HEK293T (cell line): Measurements from ENCODE around the gene ECT2L.
"Not testable (repeated sequence)": the region's sequence is repeated elsewhere in the genome, so short reads cannot be mapped to it uniquely, and the experiment has no call there.

Experiments used
- CTCF ChIA-PET: fragments of 350-600 bp; formaldehyde crosslinking; extraction: SDS; loops from one replicate; lab custom pipeline; 2021; ENCODE audit warnings: antibody characterized with exemption, inconsistent platforms; lab: Yijun Ruan, JAX
- POLR2A ChIA-PET: fragments of 350-600 bp; formaldehyde crosslinking; extraction: SDS; loops from one replicate; lab custom pipeline; 2020; ENCODE audit warnings: antibody characterized with exemption, inconsistent platforms; lab: Yijun Ruan, JAX
- DNase-seq: peaks from one replicate; pipeline ENCODE4 v3.0.0; 2012; ENCODE audit warnings: mixed read lengths; ENCODE audit errors: extremely low spot score
- ARNT ChIP-seq: fragments of 450-650 bp; IDR thresholded peaks from 2 replicates; pipeline ENCODE4 v1.6.1; 2017; ENCODE audit warnings: mild to moderate bottlenecking
- BHLHE40 ChIP-seq: fragments of 450-650 bp; IDR thresholded peaks from 2 replicates; pipeline ENCODE4 v1.6.1; 2016; ENCODE audit warnings: mild to moderate bottlenecking, moderate library complexity, borderline replicate concordance
- CTBP1 ChIP-seq: fragments of 450-650 bp; IDR thresholded peaks from 2 replicates; pipeline ENCODE4 v1.6.1; 2016; ENCODE audit warnings: borderline replicate concordance
- ELF4 ChIP-seq: fragments of 450-650 bp; IDR thresholded peaks from 2 replicates; pipeline ENCODE4 v1.6.1; 2017; ENCODE audit warnings: antibody characterized with exemption
- FOXA1 ChIP-seq: fragments of 450-650 bp; IDR thresholded peaks from 2 replicates; pipeline ENCODE4 v1.6.1; 2016; ENCODE audit warnings: mild to moderate bottlenecking
- FOXK2 ChIP-seq: fragments of 450-650 bp; IDR thresholded peaks from 2 replicates; pipeline ENCODE4 v1.6.1; 2016; ENCODE audit warnings: mild to moderate bottlenecking
- FOXM1 ChIP-seq: fragments of 450-650 bp; IDR thresholded peaks from 2 replicates; pipeline ENCODE4 v1.6.1; 2017; ENCODE audit warnings: mild to moderate bottlenecking, borderline replicate concordance
- HDGF ChIP-seq: fragments of 450-650 bp; IDR thresholded peaks from 2 replicates; pipeline ENCODE4 v1.6.1; 2017; ENCODE audit warnings: antibody characterized with exemption, borderline replicate concordance
- L3MBTL2 ChIP-seq: fragments of 450-650 bp; conservative IDR thresholded peaks from 2 replicates; pipeline ENCODE4 v1.6.1; 2016; ENCODE audit warnings: mild to moderate bottlenecking
- LEF1 ChIP-seq: fragments of 450-650 bp; IDR thresholded peaks from 2 replicates; pipeline ENCODE4 v1.6.1; 2017; ENCODE audit warnings: mild to moderate bottlenecking, borderline replicate concordance
- NFRKB ChIP-seq: fragments of 450-650 bp; IDR thresholded peaks from 2 replicates; pipeline ENCODE4 v1.6.1; 2016; ENCODE audit warnings: mild to moderate bottlenecking, moderate library complexity
- SP1 ChIP-seq: fragments of 450-650 bp; IDR thresholded peaks from 2 replicates; pipeline ENCODE4 v1.6.1; 2017
- SUZ12 ChIP-seq: fragments of 450-650 bp; IDR thresholded peaks from 2 replicates; pipeline ENCODE4 v1.6.1; 2016; ENCODE audit warnings: mild to moderate bottlenecking
- TARDBP ChIP-seq: fragments of 450-650 bp; IDR thresholded peaks from 2 replicates; pipeline ENCODE4 v1.6.1; 2016
- ZNF384 ChIP-seq: fragments of 450-650 bp; IDR thresholded peaks from 2 replicates; pipeline ENCODE4 v1.6.1; 2016
- TF ChIP-seq, protein P1 (sequence below): fragments of 450-650 bp; IDR thresholded peaks from 2 replicates; pipeline ENCODE4 v1.6.1; 2016

Gene ECT2L

DNA sequence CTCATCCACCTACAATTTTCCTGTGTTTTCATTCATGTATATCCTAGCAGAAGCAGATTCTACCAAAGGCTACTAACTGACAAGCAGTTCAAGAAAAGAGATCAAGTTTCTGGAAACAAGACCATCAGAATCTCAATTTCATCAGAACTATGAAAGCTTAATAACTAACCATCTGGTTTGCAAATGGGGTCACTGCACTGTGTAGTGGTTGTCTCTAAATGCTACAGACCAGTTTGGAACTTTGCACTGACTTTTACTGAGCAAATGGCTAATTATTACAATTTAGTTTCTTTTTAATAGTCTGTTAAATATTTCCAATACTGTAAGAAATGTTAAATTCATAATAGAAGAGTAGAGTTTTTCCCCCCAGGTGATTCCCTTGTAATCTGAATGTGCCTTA lies 127.7 kb downstream of the ECT2L start:
- POLR2A ChIA-PET, result no interaction called here
- CTCF ChIA-PET, result no interaction called here
- DNase-seq, result no peak

DNA sequence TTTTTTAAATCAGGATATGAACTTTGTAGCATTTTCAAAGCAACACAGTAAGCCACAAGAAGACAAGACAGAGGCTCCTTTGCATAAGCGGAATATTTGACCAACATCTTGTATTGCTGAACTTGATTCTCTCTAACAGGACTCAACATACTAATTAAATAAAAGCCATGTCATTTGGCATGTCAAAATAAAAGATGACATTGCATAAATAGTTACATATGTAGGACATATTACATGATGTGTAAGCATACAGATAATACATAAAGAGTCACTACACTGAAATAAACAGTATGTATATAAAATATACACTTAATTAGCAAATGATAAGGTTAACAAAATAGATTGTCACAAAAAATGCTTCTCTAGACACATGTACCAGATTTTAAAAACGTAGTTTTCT lies 129.9 kb downstream of the ECT2L start:
- ChIA-PET CTCF (no interaction called here), POLR2A (no interaction called here)
- no peak for DNase-seq
- TF ChIP-seq SP1 (no peak), HDGF (no peak), LEF1 (no peak), ARNT (no peak), CTBP1 (no peak), ELF4 (no peak), FOXA1 (no peak), SUZ12 (no peak), BHLHE40 (no peak), FOXK2 (no peak)

More for the DNA sequence above, 127.7 kb downstream of the ECT2L start:
- TF ChIP-seq ELF4 (no peak), L3MBTL2 (no peak), ARNT (no peak)

DNA sequence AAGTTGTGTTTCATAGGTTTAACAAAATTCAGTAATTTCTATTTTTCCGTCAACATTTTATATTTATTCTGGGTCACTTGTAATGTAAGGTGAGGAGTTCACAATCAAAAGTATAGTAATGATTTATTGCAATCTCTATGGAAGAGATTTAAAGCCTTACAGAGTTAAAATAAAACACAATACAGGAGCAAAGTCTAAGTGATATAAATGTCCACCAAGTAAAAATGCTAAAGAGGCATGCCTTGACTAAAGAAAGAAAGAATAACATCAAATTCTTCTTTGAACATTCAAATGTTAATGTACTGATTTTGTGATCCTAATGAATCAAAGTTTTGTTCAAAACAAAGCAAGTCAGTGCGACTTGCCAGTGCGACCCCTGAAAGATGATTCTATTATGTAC lies 130.7 kb downstream of the ECT2L start:
- ChIA-PET POLR2A (no interaction called here), CTCF (interaction anchor here (0.6 kb wide), 1 partner anchor 48 kb away, joined by 8 read pairs; no protein-coding TSS in a partner anchor)
- TF ChIP-seq L3MBTL2 (no peak), TARDBP (no peak), FOXM1 (no peak), ARNT (no peak), ZNF384 (no peak), BHLHE40 (no peak), SP1 (no peak), NFRKB (no peak), HDGF (no peak), SUZ12 (no peak), LEF1 (no peak), FOXA1 (no peak), ELF4 (no peak), FOXK2 (no peak), CTBP1 (no peak)
- no peak for DNase-seq

DNA sequence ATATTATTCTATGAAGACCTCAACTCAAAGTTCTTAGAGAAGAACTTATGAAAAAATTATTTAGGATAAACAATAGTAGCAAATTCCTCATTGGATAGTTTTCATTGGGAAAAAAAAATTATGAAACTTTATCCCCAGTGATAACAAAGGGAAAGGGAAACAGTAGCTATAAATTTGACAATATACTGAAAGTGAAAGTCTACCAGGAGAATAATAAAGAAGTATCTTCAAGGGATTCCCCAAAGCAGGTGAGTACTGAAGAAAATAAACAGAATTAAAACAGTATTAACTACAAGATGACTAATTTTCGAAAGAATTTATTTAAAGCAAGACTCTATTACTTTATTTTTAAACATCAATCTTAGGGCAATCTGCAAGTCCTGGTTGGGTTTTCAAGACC lies 135.8 kb downstream of the ECT2L start:
- CTCF ChIA-PET, result no interaction called here
- no peak for DNase-seq
- no peak for TF ChIP-seq FOXM1
- no peak for TF ChIP-seq HDGF
- TF ChIP-seq L3MBTL2, result no peak
- no peak for TF ChIP-seq FOXA1
- POLR2A ChIA-PET, result no interaction called here

DNA sequence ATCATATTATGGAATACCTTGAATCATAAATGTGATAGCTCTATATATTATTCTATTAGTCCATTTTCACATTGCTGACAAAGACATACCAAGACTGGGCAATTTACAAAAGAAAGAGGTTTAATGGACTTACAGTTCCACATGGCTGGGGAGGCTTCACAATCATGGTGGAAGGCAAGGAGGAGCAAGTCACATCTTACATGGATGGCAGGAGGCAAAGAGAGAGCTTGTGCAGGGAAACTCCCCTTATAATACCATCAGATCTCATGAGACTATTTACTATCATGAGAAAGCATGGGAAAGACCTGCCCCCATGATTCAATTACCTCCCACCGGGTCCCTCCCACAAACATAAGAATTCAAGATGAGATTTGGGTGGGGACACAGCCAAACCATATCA lies 141.0 kb downstream of the ECT2L start:
- CTCF ChIA-PET, DNase-seq, POLR2A ChIA-PET: not testable (repeated sequence)

DNA sequence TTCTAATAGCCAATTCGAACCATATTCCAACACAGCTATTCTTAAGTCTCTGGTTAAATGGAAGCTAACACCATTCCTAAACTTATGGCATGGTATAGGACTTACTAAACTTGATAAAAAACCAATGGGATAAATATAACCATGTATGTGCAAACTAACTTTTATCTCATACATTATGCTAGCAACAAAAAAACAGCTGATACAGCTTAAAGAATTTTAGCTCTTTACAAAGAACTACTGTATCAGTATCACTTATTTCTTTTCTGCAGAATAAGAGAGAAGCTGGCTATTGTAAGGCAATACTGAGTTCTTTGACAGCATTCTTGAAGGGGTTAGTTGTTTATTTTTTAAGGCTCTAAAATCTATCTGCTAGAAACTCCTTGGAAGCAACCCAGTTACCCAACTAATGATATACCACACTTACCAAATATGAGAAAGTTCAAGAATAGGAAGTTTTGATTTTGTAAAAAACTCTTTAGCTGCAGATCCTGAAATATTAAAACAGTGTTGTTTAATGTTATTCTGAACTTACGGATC lies 147.3 kb downstream of the ECT2L start:
- TF ChIP-seq BHLHE40 (no peak), HDGF (no peak), ARNT (no peak), FOXK2 (no peak), ELF4 (no peak), FOXM1 (no peak), FOXA1 (no peak), L3MBTL2 (no peak), SP1 (no peak), LEF1 (no peak), TARDBP (no peak), SUZ12 (no peak)
- TF ChIP-seq, protein P1, sequence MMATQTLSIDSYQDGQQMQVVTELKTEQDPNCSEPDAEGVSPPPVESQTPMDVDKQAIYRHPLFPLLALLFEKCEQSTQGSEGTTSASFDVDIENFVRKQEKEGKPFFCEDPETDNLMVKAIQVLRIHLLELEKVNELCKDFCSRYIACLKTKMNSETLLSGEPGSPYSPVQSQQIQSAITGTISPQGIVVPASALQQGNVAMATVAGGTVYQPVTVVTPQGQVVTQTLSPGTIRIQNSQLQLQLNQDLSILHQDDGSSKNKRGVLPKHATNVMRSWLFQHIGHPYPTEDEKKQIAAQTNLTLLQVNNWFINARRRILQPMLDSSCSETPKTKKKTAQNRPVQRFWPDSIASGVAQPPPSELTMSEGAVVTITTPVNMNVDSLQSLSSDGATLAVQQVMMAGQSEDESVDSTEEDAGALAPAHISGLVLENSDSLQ, result no peak
- CTCF ChIA-PET, result no interaction called here
- POLR2A ChIA-PET, result no interaction called here
- no peak for DNase-seq

DNA sequence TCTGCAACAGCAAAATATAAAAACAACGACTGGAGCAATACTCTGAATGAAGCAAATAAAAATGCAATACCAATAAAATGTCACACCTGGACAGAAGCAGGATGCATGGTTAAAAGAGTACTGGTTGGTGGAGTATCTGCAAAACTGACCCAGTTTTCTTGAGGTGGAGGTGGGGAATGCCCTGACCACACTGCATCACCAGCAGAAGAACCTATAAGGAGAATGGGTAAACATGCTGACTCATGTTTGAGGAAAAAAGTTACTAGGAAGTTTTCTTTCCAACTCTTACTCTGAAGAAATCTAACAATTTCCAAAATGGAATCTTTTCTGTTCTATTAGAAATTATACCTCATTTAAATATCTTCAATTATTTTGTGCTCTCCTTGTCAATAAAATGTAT lies 148.5 kb downstream of the ECT2L start:
- CTCF ChIA-PET, result no interaction called here
- POLR2A ChIA-PET, result no interaction called here
- DNase-seq, result no peak
- no peak for TF ChIP-seq SP1
- no peak for TF ChIP-seq ARNT
- TF ChIP-seq ZNF384, result no peak
- TF ChIP-seq BHLHE40, result no peak

DNA sequence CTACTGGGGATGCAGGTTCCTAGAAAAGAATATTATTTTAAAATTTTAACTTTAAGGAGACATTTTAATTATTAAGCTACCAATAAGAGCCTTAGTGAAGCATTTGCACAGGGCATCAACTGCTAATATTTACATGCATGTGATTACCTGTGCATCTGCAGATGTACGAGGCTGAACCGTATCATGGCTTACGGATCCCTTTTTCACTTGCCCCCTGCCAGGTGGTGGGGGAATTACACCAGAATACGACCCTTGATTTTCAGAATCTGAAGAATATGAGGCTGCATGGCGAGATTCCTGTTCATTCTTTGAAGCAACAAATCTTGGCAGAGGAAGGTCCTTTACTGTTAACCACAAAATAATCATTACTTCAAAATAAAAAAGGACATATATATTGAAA lies 149.5 kb downstream of the ECT2L start:
- CTCF ChIA-PET, result interaction anchor here (1.6 kb wide), 1 partner anchor 22 kb away, joined by 3 read pairs; no protein-coding TSS in a partner anchor
- DNase-seq, result peak; percentile 46
- POLR2A ChIA-PET, result no interaction called here
- no peak for TF ChIP-seq ELF4
- no peak for TF ChIP-seq LEF1
- no peak for TF ChIP-seq FOXM1
- TF ChIP-seq SP1, result no peak
- TF ChIP-seq HDGF, result no peak
- TF ChIP-seq FOXK2, result no peak
- TF ChIP-seq, protein P1, result no peak
- no peak for TF ChIP-seq CTBP1
- no peak for TF ChIP-seq BHLHE40
- TF ChIP-seq SUZ12, result no peak
- TF ChIP-seq TARDBP, result no peak
- TF ChIP-seq L3MBTL2, result no peak
